GM19025 (cell line): ENCODE results near the gene KCNH5.
"Not testable (repeated sequence)": the region's sequence is repeated elsewhere in the genome, so short reads cannot be mapped to it uniquely, and the experiment has no call there.

Experiments used
- ATAC-seq: cut with Tn5 transposase; IDR thresholded peaks from one replicate; pipeline ENCODE4 v1.9.1; 2021; ENCODE audit warnings: mild to moderate bottlenecking, low read depth, moderate library complexity; ENCODE audit not compliant: unreplicated experiment

Gene KCNH5

DNA sequence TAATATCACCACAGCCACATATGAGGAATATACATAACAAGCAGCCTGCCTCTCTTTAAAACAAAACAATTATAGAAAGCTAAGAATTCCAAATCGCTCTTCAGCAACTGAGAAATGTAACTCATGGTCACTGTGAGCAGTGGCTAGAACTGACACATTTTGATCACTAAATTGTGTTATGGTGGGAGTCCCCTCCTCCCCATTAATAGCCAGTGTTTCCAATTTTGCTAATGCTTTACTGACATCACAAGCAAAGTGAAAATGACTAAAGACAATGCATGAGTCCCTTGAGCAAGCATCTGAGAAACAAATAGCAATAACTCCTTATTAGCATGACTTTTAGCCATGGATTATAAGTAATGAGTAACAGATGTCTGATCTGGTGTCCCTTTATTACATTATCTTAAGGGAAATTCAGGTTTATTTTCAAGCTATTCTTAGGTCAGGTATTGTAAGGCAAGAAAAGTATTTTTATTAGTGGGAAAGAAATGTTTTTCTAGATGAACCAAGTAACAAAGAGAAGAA is 148.3 kb downstream of the KCNH5 start:
- ATAC-seq, result no peak

DNA sequence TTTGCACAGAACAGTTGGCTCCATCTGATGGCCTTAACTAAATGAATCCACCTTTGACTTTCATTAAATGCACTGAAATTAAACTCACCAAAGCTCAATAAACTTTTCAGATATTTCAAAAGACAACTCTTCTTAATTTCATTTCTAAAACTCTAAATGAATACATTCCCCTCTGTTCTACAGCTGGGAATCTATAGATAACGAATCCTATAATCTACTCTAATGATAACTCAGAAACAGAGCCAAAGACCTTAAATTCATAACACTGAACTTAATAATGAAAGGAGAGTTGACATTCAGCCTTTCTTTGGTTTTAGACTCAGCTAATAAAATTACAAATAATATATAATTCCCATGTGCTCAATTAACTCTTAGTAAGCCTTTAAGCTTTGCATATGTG is 150.5 kb downstream of the KCNH5 start:
- ATAC-seq, result no peak

- no peak for ATAC-seq
Observed at GRCh38 chr14:62889364-62889763, 155.9 kb downstream of the KCNH5 start.

GRCh38 chr14:62886461-62886860 is 158.8 kb downstream of the KCNH5 start:
- no peak for ATAC-seq

DNA sequence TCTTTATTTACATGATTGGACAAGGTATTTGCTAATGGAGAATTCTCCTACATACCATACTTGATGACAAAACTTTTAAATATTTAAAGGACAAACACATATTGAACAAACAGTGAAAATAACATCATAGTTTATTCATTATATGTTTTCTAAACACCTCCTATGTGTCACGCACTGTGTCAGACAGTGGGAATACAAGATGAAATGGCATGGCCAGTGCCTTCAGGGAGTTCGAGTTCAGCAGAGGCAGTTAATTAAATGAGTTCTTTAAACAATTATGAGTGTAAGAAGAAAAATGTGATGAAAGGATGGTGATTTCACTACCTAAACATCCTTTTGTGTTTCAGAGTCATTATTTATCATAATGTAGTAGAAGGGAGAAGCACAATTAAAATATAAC is 159.8 kb downstream of the KCNH5 start:
- ATAC-seq, result no peak

- ATAC-seq, result no peak
Observed at GRCh38 chr14:62882967-62883366, 162.3 kb downstream of the KCNH5 start.

DNA sequence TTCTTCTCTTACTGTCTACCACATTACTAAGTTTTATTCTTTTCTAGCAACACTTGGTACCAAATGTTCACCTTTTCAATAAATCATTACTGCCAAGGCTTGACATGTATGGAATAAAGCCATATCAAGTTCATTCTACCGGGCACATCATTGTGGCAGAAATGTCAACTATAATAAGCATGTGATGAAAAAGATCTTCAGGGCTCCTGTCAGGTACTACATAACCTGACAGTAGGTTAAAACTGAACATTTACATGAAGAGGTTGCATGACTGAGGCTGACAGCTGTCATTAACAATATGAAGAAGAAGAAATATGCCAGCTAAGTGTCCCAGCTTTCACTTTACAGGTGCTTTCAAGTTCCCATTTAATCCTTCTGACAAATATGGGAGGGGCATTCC is 178.9 kb downstream of the KCNH5 start:
- no peak for ATAC-seq

DNA sequence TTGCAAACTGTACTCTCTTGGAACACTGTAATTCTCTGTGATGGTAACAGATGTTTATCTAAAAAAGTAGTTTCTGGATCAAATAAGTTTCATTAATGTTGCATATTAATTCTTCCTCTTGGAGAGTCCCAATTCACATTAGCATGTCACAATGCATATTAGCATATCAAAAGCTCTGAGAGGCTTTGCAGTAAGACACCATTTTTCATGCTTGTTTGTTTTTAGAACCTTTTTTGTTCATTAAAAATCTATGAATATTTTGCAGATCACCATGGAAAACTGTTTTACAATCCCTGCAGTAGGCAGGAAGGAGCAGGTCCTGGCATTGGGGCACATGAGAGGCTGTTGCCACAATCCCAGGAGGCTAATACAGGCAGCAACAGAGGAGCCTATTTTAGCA is 180.7 kb downstream of the KCNH5 start:
- no peak for ATAC-seq

GRCh38 chr14:62858011-62858410 is 187.2 kb downstream of the KCNH5 start:
- ATAC-seq, result not testable (repeated sequence)

DNA sequence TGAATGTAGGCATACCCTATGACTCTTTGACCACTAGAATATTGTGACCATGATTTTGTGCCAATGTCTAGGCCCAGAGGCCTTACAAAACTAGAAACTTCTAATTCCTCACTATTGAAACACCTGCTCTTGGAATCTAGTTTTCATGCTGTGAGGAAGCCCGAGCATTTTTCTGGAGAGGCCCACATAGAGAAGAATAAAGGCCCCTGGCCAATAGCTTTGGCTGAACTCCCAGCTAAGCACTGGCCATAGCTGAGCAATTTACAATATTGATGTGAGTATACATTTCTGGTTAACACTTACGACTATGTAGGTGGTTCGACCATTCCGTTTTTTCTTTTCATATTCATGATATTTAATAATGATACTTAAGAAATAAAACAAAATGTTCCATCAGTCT is 190.3 kb downstream of the KCNH5 start:
- no peak for ATAC-seq

DNA sequence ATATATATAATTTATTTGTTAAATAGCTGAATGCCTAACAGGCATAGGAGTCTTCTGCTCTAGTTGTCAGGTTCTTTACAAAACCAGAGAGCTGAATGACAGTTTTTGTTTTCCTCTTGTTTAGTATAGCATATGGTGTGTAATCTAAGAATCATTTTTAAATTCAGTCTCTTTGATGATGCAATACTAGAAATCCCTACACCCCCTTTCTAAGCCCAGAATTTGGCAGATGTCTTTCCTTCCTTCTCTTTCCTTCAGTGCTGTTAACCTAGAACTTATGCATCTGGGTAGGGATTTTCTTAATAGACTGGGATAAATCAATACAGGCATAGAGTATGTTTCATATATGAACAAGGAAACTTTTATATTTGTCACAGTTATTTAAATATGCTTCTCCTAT is 198.1 kb downstream of the KCNH5 start:
- ATAC-seq, result no peak

DNA sequence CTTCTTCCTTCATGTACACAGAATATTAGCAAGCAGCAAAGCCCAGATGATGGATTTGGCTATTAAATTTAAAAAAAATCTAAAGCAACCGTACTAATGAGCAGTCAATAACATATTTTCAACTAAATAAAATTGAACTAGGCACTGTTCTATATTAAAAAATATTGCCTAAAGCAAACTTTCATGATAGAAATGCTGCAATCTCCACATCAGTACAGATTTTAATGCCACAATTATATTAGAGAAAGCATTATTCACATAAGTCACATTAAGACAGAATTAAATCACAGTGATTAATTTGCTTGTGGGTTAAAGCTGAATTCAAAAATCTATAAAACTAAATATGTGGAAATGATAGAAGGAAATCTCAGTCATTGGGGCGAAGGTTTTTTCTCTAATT is 200.7 kb downstream of the KCNH5 start:
- ATAC-seq, result no peak

DNA sequence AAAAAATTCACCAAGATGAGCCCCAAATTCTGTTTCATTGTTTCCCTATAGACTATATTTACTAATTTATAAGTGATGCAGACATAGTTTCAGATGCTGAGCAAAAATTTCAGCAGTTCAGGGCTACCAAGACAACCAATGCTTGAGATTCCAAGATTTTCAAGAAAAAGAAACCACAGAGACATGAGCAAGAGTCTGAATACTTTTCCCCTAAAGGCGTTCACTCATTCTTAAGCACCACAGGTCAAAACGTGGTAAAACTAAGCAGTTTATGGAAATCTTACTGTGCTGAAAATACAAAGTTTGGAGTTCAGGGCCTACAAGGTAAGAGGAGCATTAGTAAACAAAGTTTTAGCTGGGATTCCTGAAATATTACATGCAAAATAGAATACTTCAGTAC is 221.2 kb downstream of the KCNH5 start:
- no peak for ATAC-seq

DNA sequence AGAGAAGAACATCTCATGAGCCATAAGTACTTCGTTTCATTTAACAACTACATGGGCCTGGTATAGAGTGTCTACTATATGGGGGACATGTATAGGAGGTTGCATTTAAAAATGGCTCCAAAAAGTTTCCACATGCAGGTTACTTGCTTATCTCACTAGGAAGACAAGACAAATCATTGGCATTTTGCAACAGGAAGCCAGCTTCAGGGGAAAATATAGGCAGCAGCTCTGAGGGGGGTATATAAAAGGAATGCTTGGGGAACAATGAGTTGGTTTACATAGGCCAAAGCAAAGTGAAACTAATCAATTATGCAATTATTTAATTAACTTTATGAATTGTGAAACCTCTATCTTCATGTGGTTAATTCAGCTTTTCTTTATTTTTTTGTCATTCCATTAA is 225.3 kb downstream of the KCNH5 start:
- no peak for ATAC-seq

DNA sequence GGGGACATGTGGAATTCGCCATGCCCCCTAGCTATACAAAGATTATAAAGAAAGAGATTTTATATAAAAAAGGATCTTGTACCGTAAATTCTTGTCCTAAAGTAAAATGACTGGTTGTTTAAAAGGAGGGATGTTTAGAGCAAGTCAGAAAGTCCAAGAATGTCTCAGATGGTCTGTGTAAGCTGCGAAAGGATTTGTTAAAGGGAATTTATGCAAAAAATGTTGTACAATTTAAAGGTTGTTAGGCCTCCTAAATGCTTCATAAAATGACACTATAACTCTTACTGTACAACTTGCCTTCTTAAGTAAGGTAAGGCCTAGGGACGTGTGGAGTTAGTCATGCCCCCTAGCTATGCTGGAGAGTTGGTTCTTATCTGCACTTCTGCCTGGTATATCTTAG is 237.6 kb downstream of the KCNH5 start:
- no peak for ATAC-seq

DNA sequence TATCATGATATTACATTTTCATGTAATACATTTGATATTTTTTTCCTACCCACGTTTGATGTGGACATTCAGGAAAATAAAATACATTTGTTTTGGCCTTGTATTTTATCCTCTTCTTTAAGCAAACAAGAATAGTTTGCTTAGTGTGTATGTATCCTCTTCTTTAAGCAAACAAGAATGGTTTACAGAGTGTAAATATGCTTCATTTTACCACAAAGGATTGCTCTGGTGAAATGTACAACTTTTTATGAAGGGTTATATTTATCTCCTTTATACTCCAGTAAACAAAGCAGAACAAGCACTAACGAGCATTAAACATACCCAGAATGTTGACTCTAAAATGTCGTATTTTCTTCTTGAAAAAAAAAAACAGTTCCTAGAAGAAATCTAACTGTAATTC is 244.7 kb downstream of the KCNH5 start:
- no peak for ATAC-seq

GRCh38 chr14:62796431-62796830 is 248.8 kb downstream of the KCNH5 start:
- ATAC-seq, result no peak

- ATAC-seq, result no peak
Observed at GRCh38 chr14:62792578-62792977, 252.7 kb downstream of the KCNH5 start.

DNA sequence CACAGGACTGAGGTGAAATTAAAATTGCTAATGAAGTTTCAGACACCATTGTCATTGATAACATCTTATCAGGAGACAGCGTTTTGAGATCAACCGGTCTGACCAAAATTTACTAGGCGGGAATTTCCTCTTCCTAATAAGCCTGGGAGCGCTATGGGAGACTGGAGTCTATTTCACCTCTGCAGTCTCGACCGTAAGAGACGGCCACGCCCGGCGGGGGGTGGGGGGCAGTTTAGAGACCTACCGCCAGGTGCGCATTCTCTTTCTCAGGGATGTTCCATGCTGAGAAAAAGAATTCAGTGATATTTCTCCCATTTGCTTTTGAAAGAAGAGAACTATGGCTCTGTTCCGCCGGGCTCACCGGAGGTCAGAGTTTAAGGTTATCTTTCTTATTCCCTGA is 263.9 kb downstream of the KCNH5 start:
- not testable (repeated sequence) for ATAC-seq

- ATAC-seq, result no peak
Observed at GRCh38 chr14:62778852-62779251, 266.4 kb downstream of the KCNH5 start.

DNA sequence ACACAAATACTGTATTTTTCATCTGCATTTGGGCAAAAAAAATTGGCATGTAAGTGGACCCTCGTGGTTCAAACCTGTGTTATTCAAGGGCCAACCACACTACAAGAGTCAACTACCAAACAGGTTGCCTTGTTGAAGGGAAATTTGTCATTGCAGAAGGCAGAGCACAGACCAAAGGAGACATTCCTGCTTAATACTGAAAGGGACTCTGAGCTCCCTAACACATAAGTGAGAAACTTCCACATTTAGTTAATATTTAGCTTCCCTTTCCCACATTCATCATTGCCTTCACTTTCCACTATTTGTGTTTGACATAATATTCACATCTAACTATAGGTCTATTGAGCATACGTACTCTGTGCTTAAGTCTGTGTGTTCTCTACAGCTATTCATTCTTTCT is 266.9 kb downstream of the KCNH5 start:
- no peak for ATAC-seq

DNA sequence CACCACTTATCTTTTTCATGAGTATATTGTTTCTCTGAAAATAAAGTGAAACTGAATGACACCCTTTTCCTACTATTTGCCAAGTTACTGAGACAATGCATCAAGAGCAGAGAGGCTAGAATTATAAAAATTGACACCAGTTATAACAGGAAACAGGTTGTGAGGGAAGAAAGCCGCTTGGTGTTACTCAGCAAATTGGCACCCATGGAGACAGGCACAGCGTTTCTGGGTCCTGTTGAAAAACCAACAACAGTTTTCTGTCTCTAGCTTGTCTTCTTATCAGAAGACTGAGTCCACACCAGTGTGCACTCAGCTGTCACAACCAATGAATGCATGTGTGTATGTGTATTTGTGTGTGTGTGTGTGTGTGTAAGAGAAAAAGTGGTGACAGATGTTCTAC is 267.7 kb downstream of the KCNH5 start:
- ATAC-seq, result no peak

DNA sequence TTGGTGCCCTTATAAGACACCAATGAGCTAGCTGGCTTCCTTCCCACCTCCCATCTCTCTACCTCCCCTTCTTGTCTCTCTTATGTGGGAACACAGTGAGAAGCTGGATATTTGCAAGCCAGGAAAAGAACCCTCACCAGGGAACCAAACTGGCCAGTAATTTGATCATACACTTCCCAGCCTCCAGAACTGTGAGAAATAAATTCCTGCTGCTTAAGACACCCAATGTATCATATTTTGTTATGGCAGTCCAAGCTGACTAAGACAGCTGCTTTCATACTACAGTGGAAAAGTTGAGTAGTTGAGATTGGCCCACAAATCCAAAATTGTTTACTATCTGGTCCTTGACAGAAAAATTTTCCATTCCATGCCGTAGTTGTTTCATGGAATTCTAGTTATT is 269.0 kb downstream of the KCNH5 start:
- ATAC-seq, result no peak
